Measurements from ENCODE around the gene TRRAP.

TRRAP gene

GRCh38 chr7:99061001-99061776 is 182.9 kb downstream of the TRRAP start:
- DNase-seq (ENCODE audit: low read depth) = no peak
